Aorta (tissue), 5 donors: ENCODE measurements around the gene CALHM5. TPM values are rescaled to one million over a fixed set of nuclear protein-coding genes. Genes with fewer than 3 reads are reported as not detected.

Experiments
- ATAC-seq: fragments of 200-7000 bp; cut with Tn5 transposase; one replicate; pipeline ENCODE4 v1.9.1; 2022; ENCODE audit warnings: moderate library complexity; ENCODE audit not compliant: low FRiP score
- DNase-seq, 2 donors: peaks; one replicate each; pipeline ENCODE4 v3.0.0-alpha.2; 2020
- H3K27ac ChIP-seq, 2 donors: one replicate each; pipeline ENCODE4 v1.5.1; 2013; ENCODE audit warnings: low read length in 2 of 2, mild to moderate bottlenecking in 2 of 2, moderate library complexity in 2 of 2, control low read depth in 1 of 2, inconsistent platforms in 1 of 2, low read depth in 1 of 2
- H3K27me3 ChIP-seq, 2 donors: one replicate each; pipeline ENCODE4 v1.6.1; 2013; ENCODE audit warnings: control low read depth in 1 of 2, low read length in 1 of 2, mild to moderate bottlenecking in 1 of 2, moderate library complexity in 1 of 2; ENCODE audit not compliant: insufficient read depth in 2 of 2, control insufficient read depth in 1 of 2
- H3K36me3 ChIP-seq, 2 donors: one replicate each; pipeline ENCODE4 v1.6.1; 2013; ENCODE audit warnings: control low read depth in 1 of 2, low read length in 1 of 2, mild to moderate bottlenecking in 1 of 2; ENCODE audit not compliant: insufficient read depth in 2 of 2, control insufficient read depth in 1 of 2
- H3K4me1 ChIP-seq, 2 donors: one replicate each; pipeline ENCODE4 v1.6.1; 2013; ENCODE audit warnings: low read length in 2 of 2, control low read depth in 1 of 2, mild to moderate bottlenecking in 1 of 2, moderate library complexity in 1 of 2; ENCODE audit not compliant: insufficient read depth in 2 of 2, control insufficient read depth in 1 of 2
- H3K4me3 ChIP-seq, 2 donors: one replicate each; pipeline ENCODE4 v1.5.1; 2013; ENCODE audit warnings: low read length in 2 of 2, control low read depth in 1 of 2, mild to moderate bottlenecking in 1 of 2
- H3K9me3 ChIP-seq: one replicate; pipeline ENCODE4 v1.6.1; 2013; ENCODE audit warnings: mild to moderate bottlenecking, low read length; ENCODE audit not compliant: control insufficient read depth
- WGBS, 2 donors: extraction: QIAGEN DNeasy Blood & Tissue Kit; methylation state at CpG; one replicate each; pipeline ENCODE4 v1.1.7; 2013; 5-methylcytosine and 5-hydroxymethylcytosine counted together
- intact Hi-C, 2 donors: fragments of 100-400 bp; cut with DNase I; formaldehyde crosslinking; loops; one replicate each; pipeline versions ENCODE4 v1.14.2 to v1.15.0; 2022
- polyA plus RNA-seq, 2 donors: library from polyadenylated mRNA; stranded (reverse); fragments of 200-250 nt; gene quantifications; one replicate each; pipeline ENCODE4 v1.2.3, GENCODE V29; 2013
- total RNA-seq, 2 donors: library from RNA; stranded (reverse); fragmentation: NEBNext Ultra II Directional; extraction: Animal tissue kit (Norgen Biotek cat#: 25700); gene quantifications; one replicate each; pipeline ENCODE4 v1.2.1, GENCODE V29; 2021
- donor health status: healthy with polysubstance abuse.
- donor health status: Bipolar disorder and iron deficiency.
- donor health status: DM: no; HTN: no; CAD: no.
- donor health status: DM: no; HTN: no; CAD: no.
- donor health status: DM: yes; HTN: yes; CAD: no.

The CALHM5 gene
- total and polyA plus RNA-seq, 4 donors = 4.0 to 15.4 (median 9.8) TPM

DNA sequence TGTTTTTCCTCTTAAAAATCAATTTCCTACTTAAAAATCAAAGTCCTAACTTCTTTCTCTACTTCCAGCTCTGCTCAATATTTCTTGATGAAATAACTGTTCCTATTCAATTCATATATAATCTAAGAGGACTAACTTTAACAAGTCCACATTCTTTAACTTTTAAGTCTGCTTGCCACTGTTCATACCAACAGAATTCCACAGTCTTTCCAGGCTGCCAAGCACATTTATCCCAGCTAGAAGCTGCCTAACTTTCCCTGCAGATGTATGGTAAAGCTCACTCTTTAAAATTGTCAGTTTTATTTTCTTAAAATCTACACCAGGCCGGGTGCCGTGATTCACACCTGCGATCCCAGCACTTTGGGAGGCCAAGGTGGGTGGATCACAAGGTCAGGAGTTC lies 38.7 kb upstream of the CALHM5 start:
- DNase-seq = no peak

DNA sequence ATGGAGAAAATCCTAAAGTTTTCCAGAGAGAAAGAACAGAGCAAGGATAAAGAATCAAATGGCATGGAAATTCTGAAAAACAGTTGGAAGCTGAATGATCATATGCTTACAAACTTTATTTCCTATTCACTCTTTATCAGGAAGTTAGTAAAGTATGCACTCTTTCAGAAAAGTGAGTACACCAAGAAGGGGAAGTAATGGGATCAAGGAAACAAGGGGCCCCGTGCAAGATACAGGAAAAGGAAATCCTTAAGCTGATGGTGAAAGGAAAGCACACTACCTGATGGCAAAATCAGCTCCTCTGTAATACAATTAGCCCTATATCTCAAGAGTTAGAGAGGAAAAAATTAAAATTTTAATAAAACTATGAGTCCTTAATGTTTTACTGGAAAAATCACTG lies 36.3 kb upstream of the CALHM5 start:
- Histone ChIP-seq H3K27ac (no peak overlapping the region), H3K36me3 (no peaks in the 10 kb centered on the region), H3K9me3 (no peaks in the 10 kb centered on the region), H3K4me1 (no peaks in the 10 kb centered on the region), H3K27me3 (no peaks in the 10 kb centered on the region), H3K4me3 (no peak overlapping the region)
- ATAC-seq (no peak), DNase-seq (no peak)
- 68 to 87% methylated on average over 1 of the region's 1 CpG for WGBS, 2 donors
- intact Hi-C loops = no loop called here

More for the DNA sequence above, 38.7 kb upstream of the CALHM5 start:
- intact Hi-C loops = no loop called here
- WGBS, 2 donors = 34 to 50% methylated on average over 3 of the region's 3 CpGs
- Histone ChIP-seq H3K4me3 (no peak overlapping the region), H3K27me3 (no peaks in the 10 kb centered on the region), H3K36me3 (no peaks in the 10 kb centered on the region), H3K4me1 (no peaks in the 10 kb centered on the region), H3K27ac (no peak overlapping the region), H3K9me3 (no peaks in the 10 kb centered on the region)
- ATAC-seq = no peak

DNA sequence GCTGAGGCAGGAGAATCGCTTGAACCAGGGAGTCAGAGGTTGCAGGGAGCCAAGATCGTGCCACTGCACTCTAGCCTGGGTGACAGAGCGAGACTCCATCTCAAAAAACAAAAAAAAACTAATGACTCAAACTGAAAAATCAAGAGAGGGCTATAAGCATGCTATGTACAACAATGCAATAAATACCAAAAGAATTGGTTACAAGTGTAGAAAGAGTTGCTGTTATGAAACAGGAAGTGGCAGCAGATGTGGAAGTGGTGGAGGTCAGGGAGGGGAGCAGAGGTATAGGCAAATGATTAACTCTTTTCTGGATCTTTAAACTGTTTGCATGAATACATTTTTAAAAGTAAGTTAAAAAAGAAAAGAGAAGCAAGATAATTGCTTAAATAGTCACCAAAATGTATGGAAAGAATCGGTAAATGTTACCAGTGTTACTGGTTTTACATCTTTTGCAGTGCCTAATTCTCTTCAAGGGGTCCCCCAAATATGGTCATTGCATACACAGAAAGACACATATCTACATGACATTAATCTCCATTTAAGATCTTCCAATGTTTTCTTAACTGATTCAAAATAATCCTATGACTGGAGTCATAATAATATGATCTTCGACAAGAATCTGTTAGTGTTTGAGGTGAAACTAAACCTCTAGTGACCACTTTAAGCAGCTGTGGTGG lies 35.3 kb upstream of the CALHM5 start:
- no peak for ATAC-seq

DNA sequence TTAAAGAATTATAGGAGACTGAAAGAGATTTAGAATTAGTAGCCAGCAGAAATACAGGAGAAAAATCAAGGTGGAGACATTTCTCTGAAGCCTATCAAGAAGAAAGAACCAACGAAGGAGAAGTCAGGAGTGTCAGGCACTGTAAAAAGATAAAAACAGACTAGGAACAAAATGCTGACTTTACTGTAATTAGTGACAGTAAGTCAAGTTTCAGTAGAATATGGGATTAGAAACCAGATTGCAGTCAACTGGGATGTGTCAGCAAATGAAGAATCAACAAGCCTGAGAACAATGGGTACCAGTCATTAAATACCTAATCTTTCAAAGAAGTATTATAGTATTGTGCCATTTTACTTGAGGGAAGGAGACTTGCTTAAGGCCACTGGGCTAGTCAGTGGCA lies 28.7 kb upstream of the CALHM5 start:
- Histone ChIP-seq H3K4me3 (no peak overlapping the region), H3K36me3 (no peaks in the 10 kb centered on the region), H3K9me3 (no peaks in the 10 kb centered on the region), H3K27ac (no peak overlapping the region), H3K4me1 (no peaks in the 10 kb centered on the region), H3K27me3 (no peaks in the 10 kb centered on the region)
- WGBS, 2 donors = 78 to 86% methylated on average over 1 of the region's 1 CpG
- intact Hi-C loops = no loop called here
- DNase-seq = no peak
- ATAC-seq = no peak

More for the DNA sequence above, 35.3 kb upstream of the CALHM5 start:
- WGBS, 2 donors = 74 to 77% methylated on average over 5 of the region's 5 CpGs
- Histone ChIP-seq H3K9me3 (no peaks in the 10 kb centered on the region), H3K36me3 (no peaks in the 10 kb centered on the region), H3K27ac (no peak overlapping the region), H3K27me3 (no peaks in the 10 kb centered on the region), H3K4me3 (no peak overlapping the region), H3K4me1 (no peaks in the 10 kb centered on the region)
- intact Hi-C loops = no loop called here
- no peak for DNase-seq

DNA sequence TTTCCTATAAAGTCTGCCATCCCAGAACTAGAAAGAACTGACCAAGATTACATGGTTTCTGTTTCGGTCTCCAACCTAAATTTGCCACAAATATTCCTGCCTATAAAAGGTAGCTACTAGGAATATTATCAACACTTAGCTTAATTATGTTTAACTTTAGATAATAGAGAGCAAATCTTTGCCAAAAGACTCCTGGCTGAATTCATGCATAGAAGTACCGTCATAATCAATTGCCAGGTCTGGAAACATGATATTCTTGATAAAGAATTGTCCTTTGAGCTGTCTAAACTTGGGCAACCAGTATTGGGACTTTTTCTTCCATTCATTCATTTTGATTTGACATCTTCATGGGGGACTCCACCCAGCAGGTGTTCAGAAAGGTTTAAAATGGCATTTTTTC lies 27.8 kb upstream of the CALHM5 start:
- Histone ChIP-seq H3K4me3 (no peak overlapping the region), H3K27me3 (no peaks in the 10 kb centered on the region), H3K36me3 (no peaks in the 10 kb centered on the region), H3K4me1 (no peaks in the 10 kb centered on the region), H3K27ac (no peak overlapping the region), H3K9me3 (no peaks in the 10 kb centered on the region)
- no peak for ATAC-seq
- 83% methylated on average over 2 of the region's 2 CpGs for WGBS, 2 donors
- intact Hi-C loops = no loop called here
- DNase-seq = no peak

DNA sequence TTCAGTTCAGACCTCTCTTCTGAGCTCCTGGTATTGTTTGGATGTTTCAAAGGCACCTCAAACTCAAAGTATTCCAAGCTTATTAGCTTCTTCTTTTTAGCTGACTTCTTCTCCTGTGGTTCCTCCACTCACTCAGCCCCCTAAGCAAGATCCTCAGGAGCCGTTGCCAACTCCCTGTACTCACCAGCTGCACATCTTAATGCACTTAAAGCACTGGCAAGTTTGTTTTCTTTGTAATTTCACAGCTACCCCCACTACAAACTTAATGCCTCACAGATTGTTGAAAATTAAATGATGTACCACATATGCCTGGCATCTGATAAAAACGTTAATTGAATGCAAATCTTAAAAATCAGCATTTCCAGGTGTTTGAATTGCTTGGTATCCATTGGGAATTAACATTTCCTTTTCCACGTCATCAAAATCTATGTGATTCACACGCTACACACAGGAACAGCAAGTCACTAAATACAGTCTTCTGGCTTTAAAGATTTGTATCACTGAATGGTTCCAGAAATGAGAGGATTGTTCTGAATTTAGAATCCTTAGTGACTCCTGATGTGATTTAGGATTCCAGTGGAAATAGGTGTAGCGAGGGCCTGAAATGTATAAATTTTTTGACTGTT lies 25.8 kb upstream of the CALHM5 start:
- no peak for ATAC-seq
- Histone ChIP-seq H3K27ac (no peak overlapping the region), H3K9me3 (no peaks in the 10 kb centered on the region), H3K4me3 (no peak overlapping the region), H3K4me1 (no peaks in the 10 kb centered on the region), H3K27me3 (no peaks in the 10 kb centered on the region), H3K36me3 (no peaks in the 10 kb centered on the region)
- WGBS, 2 donors = 58 to 59% methylated on average over 5 of the region's 5 CpGs
- intact Hi-C loops = no loop called here
- DNase-seq = no peak

DNA sequence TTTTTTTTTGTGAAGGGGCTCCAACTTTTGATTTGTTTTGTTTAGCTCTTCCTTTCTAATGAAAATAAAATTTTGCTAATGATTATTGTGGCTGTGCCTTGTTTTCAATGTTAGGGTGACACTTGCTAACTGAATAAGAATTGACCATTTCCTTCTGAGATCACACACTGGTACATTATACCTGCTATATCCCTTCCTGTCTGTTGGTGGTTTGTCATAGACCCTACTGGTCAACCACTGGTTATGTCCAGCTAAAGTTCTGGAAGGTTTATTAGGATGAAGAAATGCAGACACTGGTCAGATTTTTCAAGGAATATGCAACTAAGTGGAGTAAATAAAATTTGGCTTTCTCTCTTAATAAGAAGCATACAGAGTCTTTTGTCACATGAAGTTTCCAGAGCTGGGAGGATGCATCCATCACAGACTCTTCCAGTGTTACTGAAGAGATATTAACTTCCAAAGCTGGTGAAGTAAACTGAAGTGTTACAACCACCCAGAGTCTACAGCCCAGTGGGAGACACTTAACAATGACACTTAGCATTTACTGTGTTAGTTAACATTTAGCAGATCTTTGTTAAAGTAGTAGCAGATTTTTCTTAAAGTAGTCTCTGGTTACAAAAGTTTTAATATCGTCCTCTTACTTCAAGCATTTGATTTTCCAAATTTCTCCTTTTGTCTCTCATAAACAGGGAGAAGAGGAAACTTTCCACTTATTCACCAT lies 19.7 kb upstream of the CALHM5 start:
- no peaks in the 10 kb centered on the region for H3K4me1 ChIP-seq
- DNase-seq (no peak), ATAC-seq (no peak)
- H3K27me3 ChIP-seq = no peaks in the 10 kb centered on the region
- intact Hi-C loops = no loop called here
- no peak overlapping the region for H3K4me3 ChIP-seq
- no peaks in the 10 kb centered on the region for H3K9me3 ChIP-seq
- no peaks in the 10 kb centered on the region for H3K36me3 ChIP-seq
- 88 to 89% methylated on average over 1 of the region's 1 CpG for WGBS, 2 donors
- no peak overlapping the region for H3K27ac ChIP-seq

DNA sequence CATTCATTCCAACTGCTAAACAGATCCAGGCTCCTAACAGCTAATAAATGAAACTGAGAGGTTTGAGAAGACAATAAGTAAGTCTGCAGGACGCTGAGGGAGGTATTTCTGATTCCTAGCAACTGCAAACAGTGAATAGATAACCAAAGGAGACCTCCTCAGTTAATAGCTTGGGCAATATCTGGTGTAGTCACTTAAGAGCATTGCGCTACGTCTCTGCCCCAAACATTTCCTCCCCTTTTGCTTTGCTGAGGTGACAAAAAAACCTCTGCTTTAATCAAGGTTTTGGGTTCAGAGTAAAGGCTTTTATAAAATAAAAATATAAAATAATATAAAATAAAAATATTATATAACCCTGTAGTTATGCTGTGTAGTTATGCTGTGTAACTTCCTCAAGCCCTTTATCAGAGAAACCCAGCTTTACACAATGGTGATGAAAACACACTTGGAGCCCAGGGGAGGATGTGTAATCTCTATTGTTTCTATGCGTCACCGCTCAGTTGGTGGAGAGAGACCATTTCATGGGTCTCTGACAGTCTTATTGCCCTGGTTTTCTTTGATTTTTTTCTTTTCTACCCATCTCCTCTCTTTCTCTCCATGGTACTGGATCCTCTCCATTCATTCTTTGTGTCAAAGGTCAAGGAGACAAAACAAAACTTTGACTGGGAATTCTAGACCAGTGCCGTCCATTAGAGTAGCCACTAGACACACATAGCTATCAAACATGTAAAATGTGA lies 18.9 kb upstream of the CALHM5 start:
- Histone ChIP-seq H3K4me3 (no peak overlapping the region), H3K9me3 (no peaks in the 10 kb centered on the region), H3K36me3 (no peaks in the 10 kb centered on the region), H3K4me1 (no peaks in the 10 kb centered on the region), H3K27me3 (no peaks in the 10 kb centered on the region), H3K27ac (no peak overlapping the region)
- intact Hi-C loops = no loop called here
- WGBS, 2 donors = 70 to 80% methylated on average over 6 of the region's 6 CpGs
- no peak for DNase-seq
- ATAC-seq = no peak
